ENCODE measurements around the gene TECPR1. TPM values are rescaled to one million over a fixed set of nuclear protein-coding genes. Genes with fewer than 3 reads are reported as not detected.

TECPR1 gene
- total RNA-seq, 1 experiment from 2014 or later = 21.5 TPM

- TF ChIP-seq AR (CRISPR knock-in tag; IDR thresholded peaks at IDR 0.05) = no peak
These were observed 73.7 kb downstream of the TECPR1 start (continued) for GRCh38 chr7:98178321-98178720.

GRCh38 chr7:98177553-98177952 lies 74.5 kb downstream of the TECPR1 start:
- Mint-ChIP-seq H3K36me3 (peaks cover 13% of the 10 kb centered on the region), H3K27ac (0 out of 2 replicates have a peak overlapping the region, but pooled peaks have one; percentile 15), H3K9me3 (no peaks in the 10 kb centered on the region), H3K4me1 (peaks cover 24% of the 10 kb centered on the region), H3K4me3 (no peak overlapping the region), H3K27me3 (ENCODE audit: low read depth) (no peaks in the 10 kb centered on the region)
- POLR2A ChIA-PET = no interaction called here
- DNase-seq (ENCODE audit: low spot score) = no peak
- TF ChIP-seq, protein P1, sequence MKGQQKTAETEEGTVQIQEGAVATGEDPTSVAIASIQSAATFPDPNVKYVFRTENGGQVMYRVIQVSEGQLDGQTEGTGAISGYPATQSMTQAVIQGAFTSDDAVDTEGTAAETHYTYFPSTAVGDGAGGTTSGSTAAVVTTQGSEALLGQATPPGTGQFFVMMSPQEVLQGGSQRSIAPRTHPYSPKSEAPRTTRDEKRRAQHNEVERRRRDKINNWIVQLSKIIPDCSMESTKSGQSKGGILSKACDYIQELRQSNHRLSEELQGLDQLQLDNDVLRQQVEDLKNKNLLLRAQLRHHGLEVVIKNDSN (CRISPR knock-in tag; IDR thresholded peaks at IDR 0.05) = no peak
- TF ChIP-seq AR (CRISPR knock-in tag; IDR thresholded peaks at IDR 0.05) (no peak), ELF4 (CRISPR knock-in tag; IDR thresholded peaks at IDR 0.05; ENCODE audit: low read depth) (no peak), FOXP1 (CRISPR knock-in tag; IDR thresholded peaks at IDR 0.05; ENCODE audit: borderline replicate concordance) (no peak)
- TF ChIP-seq, protein P2, sequence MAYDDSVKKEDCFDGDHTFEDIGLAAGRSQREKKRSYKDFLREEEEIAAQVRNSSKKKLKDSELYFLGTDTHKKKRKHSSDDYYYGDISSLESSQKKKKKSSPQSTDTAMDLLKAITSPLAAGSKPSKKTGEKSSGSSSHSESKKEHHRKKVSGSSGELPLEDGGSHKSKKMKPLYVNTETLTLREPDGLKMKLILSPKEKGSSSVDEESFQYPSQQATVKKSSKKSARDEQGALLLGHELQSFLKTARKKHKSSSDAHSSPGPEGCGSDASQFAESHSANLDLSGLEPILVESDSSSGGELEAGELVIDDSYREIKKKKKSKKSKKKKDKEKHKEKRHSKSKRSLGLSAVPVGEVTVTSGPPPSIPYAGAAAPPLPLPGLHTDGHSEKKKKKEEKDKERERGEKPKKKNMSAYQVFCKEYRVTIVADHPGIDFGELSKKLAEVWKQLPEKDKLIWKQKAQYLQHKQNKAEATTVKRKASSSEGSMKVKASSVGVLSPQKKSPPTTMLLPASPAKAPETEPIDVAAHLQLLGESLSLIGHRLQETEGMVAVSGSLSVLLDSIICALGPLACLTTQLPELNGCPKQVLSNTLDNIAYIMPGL (CRISPR knock-in tag; IDR thresholded peaks at IDR 0.05) = no peak
- TF ChIP-seq, protein P3, sequence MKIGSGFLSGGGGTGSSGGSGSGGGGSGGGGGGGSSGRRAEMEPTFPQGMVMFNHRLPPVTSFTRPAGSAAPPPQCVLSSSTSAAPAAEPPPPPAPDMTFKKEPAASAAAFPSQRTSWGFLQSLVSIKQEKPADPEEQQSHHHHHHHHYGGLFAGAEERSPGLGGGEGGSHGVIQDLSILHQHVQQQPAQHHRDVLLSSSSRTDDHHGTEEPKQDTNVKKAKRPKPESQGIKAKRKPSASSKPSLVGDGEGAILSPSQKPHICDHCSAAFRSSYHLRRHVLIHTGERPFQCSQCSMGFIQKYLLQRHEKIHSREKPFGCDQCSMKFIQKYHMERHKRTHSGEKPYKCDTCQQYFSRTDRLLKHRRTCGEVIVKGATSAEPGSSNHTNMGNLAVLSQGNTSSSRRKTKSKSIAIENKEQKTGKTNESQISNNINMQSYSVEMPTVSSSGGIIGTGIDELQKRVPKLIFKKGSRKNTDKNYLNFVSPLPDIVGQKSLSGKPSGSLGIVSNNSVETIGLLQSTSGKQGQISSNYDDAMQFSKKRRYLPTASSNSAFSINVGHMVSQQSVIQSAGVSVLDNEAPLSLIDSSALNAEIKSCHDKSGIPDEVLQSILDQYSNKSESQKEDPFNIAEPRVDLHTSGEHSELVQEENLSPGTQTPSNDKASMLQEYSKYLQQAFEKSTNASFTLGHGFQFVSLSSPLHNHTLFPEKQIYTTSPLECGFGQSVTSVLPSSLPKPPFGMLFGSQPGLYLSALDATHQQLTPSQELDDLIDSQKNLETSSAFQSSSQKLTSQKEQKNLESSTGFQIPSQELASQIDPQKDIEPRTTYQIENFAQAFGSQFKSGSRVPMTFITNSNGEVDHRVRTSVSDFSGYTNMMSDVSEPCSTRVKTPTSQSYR (CRISPR knock-in tag; IDR thresholded peaks at IDR 0.05) = no peak
- TF ChIP-seq, protein P4, sequence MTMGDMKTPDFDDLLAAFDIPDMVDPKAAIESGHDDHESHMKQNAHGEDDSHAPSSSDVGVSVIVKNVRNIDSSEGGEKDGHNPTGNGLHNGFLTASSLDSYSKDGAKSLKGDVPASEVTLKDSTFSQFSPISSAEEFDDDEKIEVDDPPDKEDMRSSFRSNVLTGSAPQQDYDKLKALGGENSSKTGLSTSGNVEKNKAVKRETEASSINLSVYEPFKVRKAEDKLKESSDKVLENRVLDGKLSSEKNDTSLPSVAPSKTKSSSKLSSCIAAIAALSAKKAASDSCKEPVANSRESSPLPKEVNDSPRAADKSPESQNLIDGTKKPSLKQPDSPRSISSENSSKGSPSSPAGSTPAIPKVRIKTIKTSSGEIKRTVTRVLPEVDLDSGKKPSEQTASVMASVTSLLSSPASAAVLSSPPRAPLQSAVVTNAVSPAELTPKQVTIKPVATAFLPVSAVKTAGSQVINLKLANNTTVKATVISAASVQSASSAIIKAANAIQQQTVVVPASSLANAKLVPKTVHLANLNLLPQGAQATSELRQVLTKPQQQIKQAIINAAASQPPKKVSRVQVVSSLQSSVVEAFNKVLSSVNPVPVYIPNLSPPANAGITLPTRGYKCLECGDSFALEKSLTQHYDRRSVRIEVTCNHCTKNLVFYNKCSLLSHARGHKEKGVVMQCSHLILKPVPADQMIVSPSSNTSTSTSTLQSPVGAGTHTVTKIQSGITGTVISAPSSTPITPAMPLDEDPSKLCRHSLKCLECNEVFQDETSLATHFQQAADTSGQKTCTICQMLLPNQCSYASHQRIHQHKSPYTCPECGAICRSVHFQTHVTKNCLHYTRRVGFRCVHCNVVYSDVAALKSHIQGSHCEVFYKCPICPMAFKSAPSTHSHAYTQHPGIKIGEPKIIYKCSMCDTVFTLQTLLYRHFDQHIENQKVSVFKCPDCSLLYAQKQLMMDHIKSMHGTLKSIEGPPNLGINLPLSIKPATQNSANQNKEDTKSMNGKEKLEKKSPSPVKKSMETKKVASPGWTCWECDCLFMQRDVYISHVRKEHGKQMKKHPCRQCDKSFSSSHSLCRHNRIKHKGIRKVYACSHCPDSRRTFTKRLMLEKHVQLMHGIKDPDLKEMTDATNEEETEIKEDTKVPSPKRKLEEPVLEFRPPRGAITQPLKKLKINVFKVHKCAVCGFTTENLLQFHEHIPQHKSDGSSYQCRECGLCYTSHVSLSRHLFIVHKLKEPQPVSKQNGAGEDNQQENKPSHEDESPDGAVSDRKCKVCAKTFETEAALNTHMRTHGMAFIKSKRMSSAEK (CRISPR knock-in tag; IDR thresholded peaks at IDR 0.05; ENCODE audit: borderline replicate concordance) = no peak
- no peak for ATAC-seq
- CTCF ChIA-PET = interaction anchor here (0.8 to 4.1 kb wide), 4 partner anchors 9 to 164 kb away, joined by 3 to 19 read pairs (median 8); no protein-coding TSS in a partner anchor
